ENCODE results near the gene IL17RD.
"Not testable (repeated sequence)": the region's sequence is repeated elsewhere in the genome, so short reads cannot be mapped to it uniquely, and the experiment has no call there.

IL17RD gene

GRCh38 chr3:57089043-57089442 lies 76.1 kb downstream of the IL17RD start:
- DNase-seq, result no peak

GRCh38 chr3:57088503-57088902 lies 76.7 kb downstream of the IL17RD start:
- no peak for DNase-seq

GRCh38 chr3:57087361-57088092 lies 77.6 kb downstream of the IL17RD start:
- no peak for DNase-seq

- DNase-seq, result no peak
Observed at GRCh38 chr3:57086201-57086600, 79.0 kb downstream of the IL17RD start.

GRCh38 chr3:57085211-57085610 lies 79.9 kb downstream of the IL17RD start:
- no peak for DNase-seq

- not testable (repeated sequence) for DNase-seq
Observed at GRCh38 chr3:57083266-57083995, 81.7 kb downstream of the IL17RD start.

GRCh38 chr3:57082481-57082880 lies 82.7 kb downstream of the IL17RD start:
- no peak for DNase-seq

- no peak for DNase-seq
Observed at GRCh38 chr3:57081173-57081572, 84.0 kb downstream of the IL17RD start.

- DNase-seq, result no peak
Observed at GRCh38 chr3:57080171-57080570, 85.0 kb downstream of the IL17RD start.

- no peak for DNase-seq
Observed at GRCh38 chr3:57079474-57079831, 85.7 kb downstream of the IL17RD start.

GRCh38 chr3:57078635-57079473 lies 86.3 kb downstream of the IL17RD start:
- no peak for DNase-seq

GRCh38 chr3:57078344-57078634 lies 86.9 kb downstream of the IL17RD start:
- DNase-seq, result no peak

- DNase-seq, result no peak
Observed at GRCh38 chr3:57077630-57078343, 87.4 kb downstream of the IL17RD start.

- no peak for DNase-seq
Observed at GRCh38 chr3:57076422-57076951, 88.7 kb downstream of the IL17RD start.

GRCh38 chr3:57074135-57074534 lies 91.0 kb downstream of the IL17RD start:
- DNase-seq, result no peak

- DNase-seq, result no peak
Observed at GRCh38 chr3:57073628-57074027, 91.5 kb downstream of the IL17RD start.

- no peak for DNase-seq
Observed at GRCh38 chr3:57069503-57069902, 95.7 kb downstream of the IL17RD start.

GRCh38 chr3:57068437-57069089 lies 96.6 kb downstream of the IL17RD start:
- no peak for DNase-seq

- no peak for DNase-seq
Observed at GRCh38 chr3:57066471-57066870, 98.7 kb downstream of the IL17RD start.

- DNase-seq, result no peak
Observed at GRCh38 chr3:57065588-57065987, 99.6 kb downstream of the IL17RD start.

GRCh38 chr3:57064572-57064971 lies 100.6 kb downstream of the IL17RD start:
- no peak for DNase-seq

GRCh38 chr3:57064001-57064400 lies 101.2 kb downstream of the IL17RD start:
- no peak for DNase-seq

Measured in activated CD4-positive, alpha-beta T cell treated with anti-CD3 and anti-CD28 coated beads, Interleukin-2, amount 50 U/mL, for 1 hour (primary cell).